HepG2 (cell line): ENCODE measurements around the gene MYO1C. TPM values are rescaled to one million over a fixed set of nuclear protein-coding genes. Genes with fewer than 3 reads are reported as not detected.

ENCODE experiments used
- ARID2 ChIP-seq: sonication (generic); formaldehyde crosslinking; IDR thresholded peaks from 2 replicates; pipeline ENCODE4 v1.8.1; 2022; ENCODE audit warnings: mild to moderate bottlenecking, missing genetic modification reagents, borderline replicate concordance
- ATF7 ChIP-seq, 2 experiments: fragments of 450-650 bp in 1 of 2; sonication (generic) in 1 of 2; formaldehyde crosslinking in 1 of 2; IDR thresholded peaks; 2 replicates each; pipeline versions ENCODE4 v1.4.0 to v1.6.1; 2016 to 2020; ENCODE audit warnings: antibody characterized with exemption in 1 of 2, mild to moderate bottlenecking in 1 of 2, missing genetic modification reagents in 1 of 2
- ATM ChIP-seq: fragments of 450-650 bp; IDR thresholded peaks from 2 replicates; pipeline ENCODE4 v1.7.1; 2017; ENCODE audit warnings: mild to moderate bottlenecking, borderline replicate concordance
- ATRX ChIP-seq: sonication (generic); formaldehyde crosslinking; IDR thresholded peaks from 2 replicates; pipeline ENCODE4 v1.4.0; 2020; ENCODE audit warnings: missing genetic modification reagents, borderline replicate concordance
- BHLHE40 ChIP-seq: IDR thresholded peaks from 2 replicates; pipeline ENCODE4 v1.6.1; 2011; ENCODE audit warnings: low read length, improper control_type of control experiment
- GABPB1 ChIP-seq: IDR thresholded peaks from 2 replicates; pipeline ENCODE4 v1.6.1; 2016; ENCODE audit warnings: mild to moderate bottlenecking, missing genetic modification reagents, moderate library complexity, missing compliant biosample characterization
- HNRNPUL1 ChIP-seq: fragments of 200-400 bp; formaldehyde crosslinking; IDR thresholded peaks from 2 replicates; pipeline ENCODE4 v1.6.1; 2017; ENCODE audit warnings: low read depth, mild to moderate bottlenecking, low read length, moderate library complexity
- KAT7 ChIP-seq: IDR thresholded peaks from 2 replicates; pipeline ENCODE4 v1.6.1; 2018; ENCODE audit warnings: borderline replicate concordance, missing compliant biosample characterization
- NFATC3 ChIP-seq: sonication (generic); formaldehyde crosslinking; IDR thresholded peaks from 2 replicates; pipeline ENCODE4 v1.5.1; 2020; ENCODE audit warnings: mild to moderate bottlenecking, missing genetic modification reagents
- PRMT3 ChIP-seq: sonication (generic); formaldehyde crosslinking; IDR thresholded peaks from 2 replicates; pipeline ENCODE4 v1.8.1; 2022; ENCODE audit warnings: low read depth, mild to moderate bottlenecking, moderate library complexity, missing genetic modification reagents, borderline replicate concordance
- SNAPC2 ChIP-seq: sonication (generic); formaldehyde crosslinking; IDR thresholded peaks from 2 replicates; pipeline ENCODE4 v1.8.1; 2022; ENCODE audit warnings: mild to moderate bottlenecking, missing genetic modification reagents
- SYNCRIP ChIP-seq: fragments of 200-400 bp; formaldehyde crosslinking; IDR thresholded peaks from 2 replicates; pipeline ENCODE4 v1.6.1; 2018; ENCODE audit warnings: mild to moderate bottlenecking, low read depth, low read length; ENCODE audit not compliant: insufficient read depth
- TBL1XR1 ChIP-seq: fragments of 150-350 bp; IDR thresholded peaks from 2 replicates; pipeline ENCODE4 v1.6.1; 2014; ENCODE audit warnings: borderline replicate concordance, low read length; ENCODE audit not compliant: partially characterized antibody
- TFDP1 ChIP-seq: IDR thresholded peaks from 2 replicates; pipeline ENCODE4 v1.6.1; 2016; ENCODE audit warnings: missing compliant biosample characterization, missing genetic modification reagents, borderline replicate concordance
- XRCC5 ChIP-seq: fragments of 200-400 bp; formaldehyde crosslinking; optimal IDR thresholded peaks from 2 replicates; pipeline ENCODE3; 2017; ENCODE audit warnings: mild to moderate bottlenecking, low read length
- ZFP36 ChIP-seq: fragments of 150-350 bp; IDR thresholded peaks from 2 replicates; pipeline ENCODE4 v1.6.1; 2018; ENCODE audit warnings: borderline replicate concordance, low read length, low read depth; ENCODE audit not compliant: partially characterized antibody
- ZFP90 ChIP-seq: sonication (generic); formaldehyde crosslinking; IDR thresholded peaks from 2 replicates; pipeline ENCODE4 v1.8.0; 2022; ENCODE audit warnings: missing genetic modification reagents, mild to moderate bottlenecking, inconsistent platforms, borderline replicate concordance
- ZFY ChIP-seq: sonication (generic); formaldehyde crosslinking; IDR thresholded peaks from 2 replicates; pipeline ENCODE4 v1.4.0; 2020; ENCODE audit warnings: missing genetic modification reagents
- ZNF225 ChIP-seq: sonication (generic); formaldehyde crosslinking; IDR thresholded peaks from 2 replicates; pipeline ENCODE4 v1.4.0; 2020; ENCODE audit warnings: mild to moderate bottlenecking, missing genetic modification reagents
- ZNF468 ChIP-seq: sonication (generic); formaldehyde crosslinking; IDR thresholded peaks from 2 replicates; pipeline ENCODE4 v1.8.0; 2022; ENCODE audit warnings: mild to moderate bottlenecking, moderate library complexity, missing genetic modification reagents
- ZNF564 ChIP-seq: sonication (generic); formaldehyde crosslinking; IDR thresholded peaks from 2 replicates; pipeline ENCODE4 v1.8.1; 2023; ENCODE audit warnings: mild to moderate bottlenecking, missing genetic modification reagents
- ZNF782 ChIP-seq: sonication (generic); formaldehyde crosslinking; IDR thresholded peaks from 2 replicates; pipeline ENCODE4 v1.4.0; 2020; ENCODE audit warnings: missing genetic modification reagents, mild to moderate bottlenecking, borderline replicate concordance
- polyA plus RNA-seq, 8 experiments: library from polyadenylated mRNA; depleted of rRNA in 3 of 8; stranded (reverse) in 7 of 8; unstranded in 1 of 8; fragments of >200 nt; fragmentation: Illumina TruSeq in 4 of 8; extraction: Trizol in 4 of 8; gene quantifications; 2 replicates each; pipeline versions ENCODE4 v1.2.1 to v1.2.3, GENCODE V29; 2011 to 2016; ENCODE audit warnings: low read depth in 4 of 8, missing spikeins in 1 of 8, mixed read lengths in 1 of 8; ENCODE audit not compliant: insufficient read depth in 1 of 8
- total RNA-seq, 5 experiments: library from RNA; depleted of rRNA; stranded (reverse); fragments of >200 nt; fragmentation: Illumina TruSeq; extraction: Trizol; gene quantifications; 2 replicates each; pipeline ENCODE4 v1.2.3, GENCODE V29; 2016; ENCODE audit warnings: low read depth in 1 of 5
- TF ChIP-seq, protein P1 (sequence below): sonication (generic); formaldehyde crosslinking; IDR thresholded peaks from 2 replicates; pipeline ENCODE4 v1.4.0; 2020; ENCODE audit warnings: mild to moderate bottlenecking, low read depth, missing genetic modification reagents
- TF ChIP-seq, protein P2 (sequence below): sonication (generic); formaldehyde crosslinking; IDR thresholded peaks from 2 replicates; pipeline ENCODE4 v1.4.0; 2020; ENCODE audit warnings: mild to moderate bottlenecking, missing genetic modification reagents

MYO1C gene
- total and polyA plus RNA-seq, 2 of the 13 experiments (the other 11 are each of a cell fraction or from before 2014, with no cell fraction given) = 22.7 to 40.8 TPM

GRCh38 chr17:1490643-1491442 lies 1.6 kb downstream of the MYO1C start (continued):
- no peak for TF ChIP-seq HNRNPUL1
- no peak for TF ChIP-seq ATM
- no peak for TF ChIP-seq ZFP36
- TF ChIP-seq ZNF782 = no peak
- no peak for TF ChIP-seq ATRX (CRISPR knock-in tag)
- peak; percentile 14 for TF ChIP-seq XRCC5
- TF ChIP-seq, protein P1, sequence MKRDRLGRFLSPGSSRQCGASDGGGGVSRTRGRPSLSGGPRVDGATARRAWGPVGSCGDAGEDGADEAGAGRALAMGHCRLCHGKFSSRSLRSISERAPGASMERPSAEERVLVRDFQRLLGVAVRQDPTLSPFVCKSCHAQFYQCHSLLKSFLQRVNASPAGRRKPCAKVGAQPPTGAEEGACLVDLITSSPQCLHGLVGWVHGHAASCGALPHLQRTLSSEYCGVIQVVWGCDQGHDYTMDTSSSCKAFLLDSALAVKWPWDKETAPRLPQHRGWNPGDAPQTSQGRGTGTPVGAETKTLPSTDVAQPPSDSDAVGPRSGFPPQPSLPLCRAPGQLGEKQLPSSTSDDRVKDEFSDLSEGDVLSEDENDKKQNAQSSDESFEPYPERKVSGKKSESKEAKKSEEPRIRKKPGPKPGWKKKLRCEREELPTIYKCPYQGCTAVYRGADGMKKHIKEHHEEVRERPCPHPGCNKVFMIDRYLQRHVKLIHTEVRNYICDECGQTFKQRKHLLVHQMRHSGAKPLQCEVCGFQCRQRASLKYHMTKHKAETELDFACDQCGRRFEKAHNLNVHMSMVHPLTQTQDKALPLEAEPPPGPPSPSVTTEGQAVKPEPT (CRISPR knock-in tag) = no peak
- TF ChIP-seq ZFY (CRISPR knock-in tag) = peak; percentile 56; the same call in 1 of the 2 replicates
- TF ChIP-seq TFDP1 (CRISPR knock-in tag) = peak; percentile 11; the same call in 1 of the 2 replicates
- TF ChIP-seq ATF7 (IDR thresholded peaks at IDR 0.05) = no peak
- TF ChIP-seq ATF7 (CRISPR knock-in tag; IDR thresholded peaks at IDR 0.05) = 0 out of 2 replicates have a peak, but pooled peaks have one; percentile 23
- no peak for TF ChIP-seq ZFP90 (CRISPR knock-in tag)
- no peak for TF ChIP-seq TBL1XR1
- peak; percentile 81; the same call in 1 of the 2 replicates for TF ChIP-seq GABPB1 (CRISPR knock-in tag)
- no peak for TF ChIP-seq ZNF564
- no peak for TF ChIP-seq PRMT3 (CRISPR knock-in tag)
- TF ChIP-seq NFATC3 = no peak
- TF ChIP-seq, protein P2, sequence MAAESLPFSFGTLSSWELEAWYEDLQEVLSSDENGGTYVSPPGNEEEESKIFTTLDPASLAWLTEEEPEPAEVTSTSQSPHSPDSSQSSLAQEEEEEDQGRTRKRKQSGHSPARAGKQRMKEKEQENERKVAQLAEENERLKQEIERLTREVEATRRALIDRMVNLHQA (CRISPR knock-in tag) = no peak
- TF ChIP-seq ZNF468 (CRISPR knock-in tag) = no peak
- TF ChIP-seq SNAPC2 = no peak
- no peak for TF ChIP-seq KAT7
- TF ChIP-seq ARID2 (CRISPR knock-in tag) = no peak
- TF ChIP-seq SYNCRIP = no peak
- no peak for TF ChIP-seq BHLHE40
- TF ChIP-seq ZNF225 (CRISPR knock-in tag) = no peak
